MM.1S (cell line): Measurements from ENCODE around the gene CXCR5.

ENCODE experiments used
- DNase-seq: peaks from one replicate; pipeline ENCODE4 v3.0.0-alpha.2; 2015
- H2AFZ ChIP-seq: fragments of 300-600 bp; sonication (generic); 2 replicates; pipeline ENCODE4 v1.6.0; 2016; ENCODE audit warnings: antibody characterized with exemption, low read length
- H3F3A ChIP-seq: fragments of 300-600 bp; sonication (generic); 2 replicates; pipeline ENCODE4 v1.6.1; 2016; ENCODE audit warnings: mild to moderate bottlenecking, antibody characterized with exemption, low read length, moderate library complexity, mixed read lengths; ENCODE audit not compliant: insufficient read depth
- H3K27ac ChIP-seq: fragments of 300-600 bp; sonication (generic); 2 replicates; pipeline ENCODE4 v1.5.1; 2016; ENCODE audit warnings: mild to moderate bottlenecking, low read length
- H3K27me3 ChIP-seq: fragments of 300-600 bp; sonication (generic); replicated peaks from 2 replicates; pipeline ENCODE4 v1.6.0; 2016; ENCODE audit warnings: low read length; ENCODE audit not compliant: insufficient read depth
- H3K36me3 ChIP-seq: fragments of 300-600 bp; sonication (generic); replicated peaks from 2 replicates; pipeline ENCODE4 v1.6.1; 2016; ENCODE audit warnings: mild to moderate bottlenecking, low read length, mixed read lengths; ENCODE audit not compliant: insufficient read depth
- H3K4me1 ChIP-seq: fragments of 300-600 bp; sonication (generic); 2 replicates; pipeline ENCODE4 v1.6.1; 2016; ENCODE audit warnings: low read length, mixed read lengths
- H3K4me2 ChIP-seq: fragments of 300-600 bp; sonication (generic); 2 replicates; pipeline ENCODE4 v1.6.0; 2016; ENCODE audit warnings: low read depth, low read length
- H3K4me3 ChIP-seq: fragments of 300-600 bp; sonication (generic); 2 replicates; pipeline ENCODE4 v1.5.1; 2016; ENCODE audit warnings: low read length, mixed read lengths
- H3K79me2 ChIP-seq: fragments of 300-600 bp; sonication (generic); 2 replicates; pipeline ENCODE4 v1.6.1; 2016; ENCODE audit warnings: mixed run types, low read length, mixed read lengths
- H3K9ac ChIP-seq: fragments of 300-600 bp; sonication (generic); 2 replicates; pipeline ENCODE4 v1.6.1; 2016; ENCODE audit warnings: low read length, mixed read lengths
- H3K9me2 ChIP-seq: fragments of 300-600 bp; sonication (generic); replicated peaks from 2 replicates; pipeline ENCODE4 v1.6.1; 2016; ENCODE audit warnings: mild to moderate bottlenecking, low read length, mixed read lengths; ENCODE audit not compliant: insufficient read depth
- H3K9me3 ChIP-seq: fragments of 300-600 bp; sonication (generic); replicated peaks from 2 replicates; pipeline ENCODE4 v1.6.1; 2016; ENCODE audit warnings: mild to moderate bottlenecking, low read length, mixed read lengths; ENCODE audit not compliant: insufficient read depth
- H4K20me1 ChIP-seq: fragments of 300-600 bp; sonication (generic); 2 replicates; pipeline ENCODE4 v1.6.1; 2016; ENCODE audit warnings: mild to moderate bottlenecking, low read length, moderate library complexity, mixed read lengths; ENCODE audit not compliant: insufficient read depth
- EZH2 ChIP-seq: fragments of 300-600 bp; sonication (generic); optimal IDR thresholded peaks from 2 replicates; pipeline ENCODE3; 2017; ENCODE audit warnings: low read depth, mild to moderate bottlenecking, antibody characterized with exemption, low read length, mixed read lengths
- EZH2phosphoT487 ChIP-seq: fragments of 300-600 bp; sonication (generic); IDR thresholded peaks from 2 replicates; pipeline ENCODE4 v1.6.1; 2018; ENCODE audit warnings: antibody characterized with exemption, low read length
- TF ChIP-seq, protein P1 (sequence below): fragments of 300-600 bp; sonication (generic); IDR thresholded peaks from 2 replicates; pipeline ENCODE4 v1.5.1; 2016; ENCODE audit warnings: antibody characterized with exemption, low read length, mixed read lengths

Gene CXCR5

DNA sequence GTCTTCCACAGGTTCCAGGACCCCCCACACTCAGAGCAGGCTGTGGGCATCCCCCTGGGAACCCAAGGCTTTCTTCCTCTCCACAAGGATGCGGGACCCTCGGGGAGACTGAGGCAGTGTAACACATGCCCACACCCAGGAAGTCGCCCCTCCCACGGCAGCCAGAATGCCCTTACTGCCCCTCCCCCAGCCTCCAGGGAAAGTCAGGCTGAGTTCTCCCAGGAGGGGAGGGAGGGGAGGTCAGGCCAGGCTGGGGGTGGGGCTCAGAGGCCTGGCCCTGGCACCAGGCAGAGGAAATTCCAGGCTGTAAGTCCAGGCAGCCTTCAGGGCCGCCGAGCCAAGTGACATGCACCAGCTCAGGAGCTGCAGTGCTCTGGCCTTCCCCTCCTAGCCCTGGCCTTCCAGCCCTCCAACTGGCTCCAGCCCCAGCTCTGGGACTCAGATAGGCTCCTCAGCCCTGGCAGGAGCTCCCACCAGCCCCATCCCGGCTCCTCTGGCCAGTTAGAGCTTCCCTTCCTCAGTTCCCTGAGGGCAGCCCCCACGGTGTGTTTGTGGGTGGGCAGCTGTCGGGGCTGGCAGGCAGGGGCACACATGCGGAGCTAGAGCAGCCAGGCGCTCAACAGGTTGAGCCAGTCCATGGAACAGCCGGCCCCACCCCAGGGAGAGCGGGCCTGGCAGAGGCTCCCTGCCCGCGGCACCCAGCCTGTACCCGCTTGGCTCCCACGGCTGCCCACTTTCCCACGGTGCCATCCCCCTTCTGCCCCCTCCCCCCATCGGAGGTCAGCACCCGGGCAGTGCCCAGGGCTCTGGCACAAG lies 38.4 kb downstream of the CXCR5 start:
- Histone ChIP-seq H3K9me3 (no peaks in the 10 kb centered on the region), H3F3A (peaks cover 16% of the 10 kb centered on the region), H3K36me3 (no peaks in the 10 kb centered on the region), H3K79me2 (peaks cover 42% of the 10 kb centered on the region), H2AFZ (no peak overlapping the region), H3K4me3 (no peak overlapping the region), H3K4me2 (no peak overlapping the region), H4K20me1 (no peaks in the 10 kb centered on the region), H3K4me1 (peaks cover 19% of the 10 kb centered on the region), H3K9me2 (no peaks in the 10 kb centered on the region), H3K27ac (no peak overlapping the region), H3K9ac (no peak overlapping the region), H3K27me3 (no peaks in the 10 kb centered on the region)
- DNase-seq, result no peak
- TF ChIP-seq EZH2phosphoT487 (no peak), EZH2 (no peak)
- TF ChIP-seq, protein P1, sequence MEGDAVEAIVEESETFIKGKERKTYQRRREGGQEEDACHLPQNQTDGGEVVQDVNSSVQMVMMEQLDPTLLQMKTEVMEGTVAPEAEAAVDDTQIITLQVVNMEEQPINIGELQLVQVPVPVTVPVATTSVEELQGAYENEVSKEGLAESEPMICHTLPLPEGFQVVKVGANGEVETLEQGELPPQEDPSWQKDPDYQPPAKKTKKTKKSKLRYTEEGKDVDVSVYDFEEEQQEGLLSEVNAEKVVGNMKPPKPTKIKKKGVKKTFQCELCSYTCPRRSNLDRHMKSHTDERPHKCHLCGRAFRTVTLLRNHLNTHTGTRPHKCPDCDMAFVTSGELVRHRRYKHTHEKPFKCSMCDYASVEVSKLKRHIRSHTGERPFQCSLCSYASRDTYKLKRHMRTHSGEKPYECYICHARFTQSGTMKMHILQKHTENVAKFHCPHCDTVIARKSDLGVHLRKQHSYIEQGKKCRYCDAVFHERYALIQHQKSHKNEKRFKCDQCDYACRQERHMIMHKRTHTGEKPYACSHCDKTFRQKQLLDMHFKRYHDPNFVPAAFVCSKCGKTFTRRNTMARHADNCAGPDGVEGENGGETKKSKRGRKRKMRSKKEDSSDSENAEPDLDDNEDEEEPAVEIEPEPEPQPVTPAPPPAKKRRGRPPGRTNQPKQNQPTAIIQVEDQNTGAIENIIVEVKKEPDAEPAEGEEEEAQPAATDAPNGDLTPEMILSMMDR, result no peak

DNA sequence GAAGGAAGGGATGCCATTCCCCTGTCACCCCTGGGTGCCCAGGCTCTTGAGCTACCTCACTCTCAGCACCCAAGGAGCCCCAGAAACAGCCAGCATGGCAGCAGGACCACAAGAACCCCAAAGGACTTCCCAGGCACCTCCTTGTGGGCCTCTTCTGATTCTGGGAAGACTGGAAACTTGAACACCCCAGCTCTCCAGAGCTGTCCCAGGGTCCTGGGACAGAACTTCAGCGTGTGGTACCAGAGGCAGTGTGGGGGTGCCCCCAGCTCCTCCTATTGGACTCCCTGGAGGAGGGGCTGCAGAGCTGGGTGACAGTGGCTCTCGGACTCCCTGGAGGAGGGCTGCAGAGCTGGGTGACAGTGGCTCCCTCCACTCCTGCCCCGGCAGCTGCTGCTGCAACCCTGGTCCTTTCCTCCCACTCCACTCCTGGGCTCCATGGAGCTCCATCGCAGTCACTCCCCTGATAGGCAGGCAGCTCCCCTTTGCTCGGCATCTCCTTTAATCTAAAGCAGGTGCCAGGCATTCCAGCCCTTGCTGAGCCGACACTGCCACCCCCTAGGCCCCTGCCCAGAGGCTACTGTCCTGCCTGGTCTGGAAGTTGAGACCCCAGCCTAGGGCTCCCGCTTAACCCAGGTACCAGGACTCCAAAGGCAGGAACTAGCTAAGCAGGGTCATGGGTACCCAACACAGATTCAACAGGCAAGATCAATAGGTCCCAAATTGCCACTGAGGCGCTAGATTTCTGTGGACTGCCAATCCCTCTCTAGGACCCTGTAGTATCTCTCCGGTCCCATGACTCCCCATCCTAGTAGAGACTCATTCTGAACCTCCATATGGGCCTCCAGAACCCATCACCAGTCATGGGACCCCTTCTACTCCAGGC lies 39.3 kb downstream of the CXCR5 start:
- Histone ChIP-seq H3K9ac (no peak overlapping the region), H3K27ac (no peak overlapping the region), H2AFZ (no peak overlapping the region), H3K9me2 (no peaks in the 10 kb centered on the region), H3K4me3 (no peak overlapping the region), H3F3A (peaks cover 25% of the 10 kb centered on the region), H3K27me3 (no peaks in the 10 kb centered on the region), H3K9me3 (no peaks in the 10 kb centered on the region), H3K4me1 (peaks cover 28% of the 10 kb centered on the region), H3K4me2 (peak overlapping the region; percentile 90; the same call in 1 of the 2 replicates), H3K79me2 (peaks cover 42% of the 10 kb centered on the region), H3K36me3 (no peaks in the 10 kb centered on the region), H4K20me1 (no peaks in the 10 kb centered on the region)
- TF ChIP-seq EZH2phosphoT487 (no peak), EZH2 (no peak)
- TF ChIP-seq, protein P1, result no peak
- no peak for DNase-seq

DNA sequence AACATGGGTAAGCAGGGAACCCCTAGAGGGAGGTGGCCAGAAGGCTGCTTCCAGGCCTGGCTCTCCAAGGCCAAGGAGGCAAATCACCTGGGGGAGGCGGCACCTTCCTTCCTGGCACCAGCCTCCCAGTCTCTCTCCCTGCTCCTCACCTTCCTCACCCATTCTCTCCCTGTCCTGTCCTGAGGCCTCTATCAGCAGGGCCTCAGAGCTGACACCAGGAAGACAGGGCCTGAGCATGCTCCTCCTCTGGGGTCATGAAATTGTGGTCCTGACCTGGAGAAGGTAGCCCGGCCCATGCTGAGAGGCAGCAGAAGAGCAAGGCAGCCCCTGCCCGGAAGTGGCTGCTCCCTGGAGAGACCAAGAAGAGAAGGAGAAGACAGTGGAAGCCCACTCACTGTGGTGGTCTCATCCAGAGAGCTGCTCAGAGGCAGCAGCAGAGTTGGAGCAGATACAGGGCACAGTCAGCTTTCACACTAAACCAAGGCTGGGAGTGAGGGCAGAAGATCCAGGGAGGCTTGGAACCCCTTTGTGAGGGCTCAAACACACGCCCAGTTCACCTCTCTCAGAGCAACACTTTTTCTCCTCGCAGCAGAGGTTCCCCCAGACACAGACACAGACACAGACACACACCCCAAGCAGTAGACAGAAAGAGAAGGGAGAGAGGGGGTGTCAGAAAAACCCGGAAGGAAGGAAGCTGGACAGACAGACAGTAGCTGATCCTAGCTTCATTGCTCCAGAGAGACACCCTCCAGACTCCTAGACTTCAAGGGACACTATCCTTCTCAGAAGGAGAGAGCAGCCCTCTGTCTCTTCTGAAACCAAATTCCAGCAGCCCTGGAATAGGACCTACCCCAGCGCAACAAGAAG lies 40.3 kb downstream of the CXCR5 start:
- Histone ChIP-seq H3K36me3 (no peaks in the 10 kb centered on the region), H3K9ac (peak overlapping the region; percentile 72; the same call in 1 of the 2 replicates), H3K27ac (no peak overlapping the region), H4K20me1 (no peaks in the 10 kb centered on the region), H3K9me3 (no peaks in the 10 kb centered on the region), H2AFZ (no peak overlapping the region), H3K4me3 (peak overlapping the region; percentile 98), H3K4me2 (peak overlapping the region; percentile 90), H3K4me1 (peaks cover 28% of the 10 kb centered on the region), H3K9me2 (no peaks in the 10 kb centered on the region), H3F3A (peaks cover 34% of the 10 kb centered on the region), H3K27me3 (no peaks in the 10 kb centered on the region), H3K79me2 (peaks cover 42% of the 10 kb centered on the region)
- TF ChIP-seq EZH2, result no peak
- TF ChIP-seq, protein P1, result no peak
- no peak for TF ChIP-seq EZH2phosphoT487
- DNase-seq, result no peak
